SHP77 (cell line): ENCODE measurements around the gene KRTAP19-4.

Source experiments
- DNase-seq, 2 experiments: peaks; one replicate each; lab custom pipeline; 2025; lab: John Stamatoyannopoulos, UW

The KRTAP19-4 gene

GRCh38 chr21:30497065-30497464 is at the start of gene KRTAP19-4:
Gene KRTAP19-4 (minus strand): TSS chr21:30497165. CDS start chr21:30497110, 55 bp downstream.
- DNase-seq: no peak

- no peak for DNase-seq
These were observed 44.8 kb upstream of the KRTAP19-4 start, which contains the start of gene KRTAP19-6 for GRCh38 chr21:30541764-30542163. Gene KRTAP19-6 (minus strand): TSS chr21:30541864. CDS start chr21:30541833, 31 bp downstream.

- DNase-seq: no peak
These were observed 21.9 kb upstream of the KRTAP19-4 start for GRCh38 chr21:30518876-30519275.

- no peak for DNase-seq
These were observed 18.7 kb upstream of the KRTAP19-4 start for GRCh38 chr21:30515681-30516080.

GRCh38 chr21:30505621-30506205 is 8.7 kb upstream of the KRTAP19-4 start:
- DNase-seq: peak in 1 of 2 experiments; percentile 4

- no peak for DNase-seq
These were observed 5.1 kb upstream of the KRTAP19-4 start, which contains the start of gene KRTAP19-5 for GRCh38 chr21:30502041-30502440. Gene KRTAP19-5 (minus strand): TSS chr21:30502141. CDS start chr21:30502090, 51 bp downstream.

GRCh38 chr21:30491963-30492428 is 5.0 kb downstream of the KRTAP19-4 start, which contains the start of gene KRTAP19-3:
Gene KRTAP19-3 (minus strand): TSS chr21:30492013. CDS start chr21:30491957, 56 bp downstream.
- no peak for DNase-seq

- no peak for DNase-seq
These were observed 9.6 kb downstream of the KRTAP19-4 start, which contains the start of gene KRTAP19-2 for GRCh38 chr21:30487336-30487735. Gene KRTAP19-2 (minus strand): TSS chr21:30487436. CDS start chr21:30487348, 88 bp downstream.

- DNase-seq: no peak
These were observed 10.8 kb downstream of the KRTAP19-4 start for GRCh38 chr21:30486180-30486579.

GRCh38 chr21:30482130-30482529 is 14.8 kb downstream of the KRTAP19-4 start:
- no peak for DNase-seq

- no peak for DNase-seq
These were observed 16.8 kb downstream of the KRTAP19-4 start, which contains the start of gene KRTAP19-1 for GRCh38 chr21:30480145-30480544. Gene KRTAP19-1 (minus strand): TSS chr21:30480367. CDS start chr21:30480317, 50 bp downstream.

GRCh38 chr21:30479259-30479658 is 17.7 kb downstream of the KRTAP19-4 start:
- DNase-seq: peak in 1 of 2 experiments; percentile 9

GRCh38 chr21:30478004-30478403 is 19.0 kb downstream of the KRTAP19-4 start:
- DNase-seq: no peak

- no peak for DNase-seq
These were observed 27.9 kb downstream of the KRTAP19-4 start for GRCh38 chr21:30468900-30469714.

- DNase-seq: peak in 1 of 2 experiments; percentile 7
These were observed 33.3 kb downstream of the KRTAP19-4 start for GRCh38 chr21:30463713-30464112.

GRCh38 chr21:30448514-30448913 is 48.5 kb downstream of the KRTAP19-4 start:
- no peak for DNase-seq

GRCh38 chr21:30447056-30447455 is 49.9 kb downstream of the KRTAP19-4 start:
- DNase-seq: no peak
